Mucosa of descending colon (tissue), 3 donors: ENCODE data around the gene CENPO. TPM values are rescaled to one million over a fixed set of nuclear protein-coding genes. Genes with fewer than 3 reads are reported as not detected.

Source experiments
- ATAC-seq: fragments of 200-7000 bp; cut with Tn5 transposase; one replicate; pipeline ENCODE4 v1.9.1; 2020; ENCODE audit warnings: mild to moderate bottlenecking, moderate library complexity
- DNase-seq, 3 donors: peaks; one replicate each; pipeline ENCODE4 v3.0.0-alpha.2; 2020
- H3K36me3 ChIP-seq: fragments of 200-600 bp; one replicate; pipeline ENCODE4 v1.8.0; 2021; ENCODE audit warnings: low read depth, mild to moderate bottlenecking
- H3K4me1 ChIP-seq: fragments of 200-600 bp; one replicate; pipeline ENCODE4 v1.8.0; 2021; ENCODE audit warnings: low read depth, mild to moderate bottlenecking
- H3K4me3 ChIP-seq: fragments of 200-600 bp; one replicate; pipeline ENCODE4 v1.8.0; 2021; ENCODE audit warnings: mild to moderate bottlenecking
- H3K9me3 ChIP-seq: fragments of 200-600 bp; one replicate; pipeline ENCODE4 v1.8.0; 2021; ENCODE audit warnings: mild to moderate bottlenecking
- intact Hi-C, 2 donors: fragments of 100-400 bp; cut with DNase I in 1 of 2; cut with micrococcal nuclease in 1 of 2; formaldehyde crosslinking; loops; one replicate each; pipeline versions ENCODE4 v1.11.0 to v1.11.1; 2022; cut with DNase I, micrococcal nuclease
- total RNA-seq, 3 donors: library from RNA; stranded (reverse); fragmentation: NEBNext Ultra II Directional in 2 of 3; extraction: Animal tissue kit (Norgen Biotek cat#: 25700) in 2 of 3; gene quantifications; one replicate each; pipeline versions ENCODE4 v1.2.1 to v1.2.4, GENCODE V29; 2021 to 2023
- TF ChIP-seq, protein P1 (sequence below): fragments of 200-600 bp; IDR thresholded peaks from one replicate; pipeline ENCODE4 v1.8.0; 2022; ENCODE audit warnings: antibody characterized with exemption, mild to moderate bottlenecking
- donor health status: DM: no; HTN: no; CAD: no; lungs with moderate emphysema.
- donor health status: DM: no; HTN: no; CAD: no.
- donor health status: DM: no; HTN: yes; CAD: no.

CENPO gene
- total RNA-seq, 3 donors from 2014 or later, result 6.0 to 15.7 (median 13.4) TPM

DNA sequence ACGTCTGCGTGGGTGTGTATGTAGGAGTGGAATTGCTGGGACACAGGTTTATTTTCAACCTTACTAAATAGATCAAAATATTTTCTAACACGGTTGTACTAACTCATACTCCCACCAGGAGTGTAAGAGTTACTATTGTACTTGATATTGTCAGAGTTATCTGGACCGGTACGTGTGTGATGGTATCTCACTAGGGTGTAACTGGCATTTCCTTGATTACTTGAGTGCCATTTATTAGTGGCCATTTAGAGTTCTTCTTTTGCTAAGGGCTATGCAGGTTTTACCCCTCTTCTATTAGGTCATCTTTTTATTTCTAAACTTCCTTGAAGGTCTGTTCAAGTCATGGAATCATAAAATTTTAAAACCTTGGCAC is 33.5 kb downstream of the CENPO start:
- TF ChIP-seq, protein P1, sequence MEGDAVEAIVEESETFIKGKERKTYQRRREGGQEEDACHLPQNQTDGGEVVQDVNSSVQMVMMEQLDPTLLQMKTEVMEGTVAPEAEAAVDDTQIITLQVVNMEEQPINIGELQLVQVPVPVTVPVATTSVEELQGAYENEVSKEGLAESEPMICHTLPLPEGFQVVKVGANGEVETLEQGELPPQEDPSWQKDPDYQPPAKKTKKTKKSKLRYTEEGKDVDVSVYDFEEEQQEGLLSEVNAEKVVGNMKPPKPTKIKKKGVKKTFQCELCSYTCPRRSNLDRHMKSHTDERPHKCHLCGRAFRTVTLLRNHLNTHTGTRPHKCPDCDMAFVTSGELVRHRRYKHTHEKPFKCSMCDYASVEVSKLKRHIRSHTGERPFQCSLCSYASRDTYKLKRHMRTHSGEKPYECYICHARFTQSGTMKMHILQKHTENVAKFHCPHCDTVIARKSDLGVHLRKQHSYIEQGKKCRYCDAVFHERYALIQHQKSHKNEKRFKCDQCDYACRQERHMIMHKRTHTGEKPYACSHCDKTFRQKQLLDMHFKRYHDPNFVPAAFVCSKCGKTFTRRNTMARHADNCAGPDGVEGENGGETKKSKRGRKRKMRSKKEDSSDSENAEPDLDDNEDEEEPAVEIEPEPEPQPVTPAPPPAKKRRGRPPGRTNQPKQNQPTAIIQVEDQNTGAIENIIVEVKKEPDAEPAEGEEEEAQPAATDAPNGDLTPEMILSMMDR, result no peak
- no peaks in the 10 kb centered on the region for H3K4me1 ChIP-seq
- no peaks in the 10 kb centered on the region for H3K9me3 ChIP-seq
- DNase-seq, result no peak
- H3K4me3 ChIP-seq, result no peak overlapping the region
- intact Hi-C loops, result loop anchor here (5.0 kb wide), 2 partner anchors 404 to 419 kb away; no protein-coding TSS in a partner anchor
- ATAC-seq, result no peak
- no peaks in the 10 kb centered on the region for H3K36me3 ChIP-seq

DNA sequence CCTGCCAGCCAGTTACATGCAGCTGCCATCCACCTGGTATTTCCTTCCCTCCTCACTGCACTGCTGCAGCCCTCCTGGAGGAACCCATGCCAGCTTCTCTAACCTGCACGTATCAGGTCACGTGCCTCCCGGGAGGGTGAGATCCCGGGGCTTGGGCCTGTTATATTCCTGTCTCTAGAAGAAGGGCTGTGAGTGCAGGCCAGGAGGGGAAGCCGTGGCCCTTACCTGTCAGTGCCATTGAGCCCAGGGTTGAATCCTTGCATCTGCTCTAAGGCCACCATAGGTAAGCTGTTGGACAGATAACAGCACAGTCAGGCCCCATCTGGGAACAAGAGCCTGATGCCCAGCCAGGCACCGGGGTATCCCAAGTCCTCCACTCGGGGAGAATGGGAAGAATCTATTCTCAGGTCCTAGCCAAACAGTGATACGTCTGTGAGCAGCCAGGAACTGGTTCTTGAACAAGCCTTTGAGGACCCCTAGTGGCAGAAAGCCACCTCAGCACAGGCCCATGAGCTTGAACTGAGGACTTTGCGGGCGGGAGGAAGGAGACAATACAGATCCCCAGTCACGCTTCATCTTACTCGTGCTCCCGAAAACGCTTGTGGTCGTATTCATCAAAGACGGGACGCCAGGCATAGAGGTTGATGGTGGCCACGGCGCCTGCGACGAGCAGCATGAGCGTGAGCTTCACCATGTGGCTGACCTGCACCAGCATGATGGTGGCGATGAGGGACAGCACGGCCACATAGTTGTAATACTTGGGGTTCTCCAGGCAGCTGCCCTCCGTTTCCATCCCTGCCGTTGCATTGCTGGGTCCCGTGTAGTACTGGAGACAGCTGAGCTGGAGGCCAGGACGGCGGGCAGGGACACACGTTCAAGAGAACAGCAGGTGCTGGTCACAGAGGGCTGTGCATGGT is 34.4 kb downstream of the CENPO start:
- Histone ChIP-seq H3K4me3 (no peak overlapping the region), H3K9me3 (no peaks in the 10 kb centered on the region), H3K4me1 (no peaks in the 10 kb centered on the region), H3K36me3 (no peaks in the 10 kb centered on the region)
- ATAC-seq (peak; percentile 91), DNase-seq (peak in 2 of 3 donors; percentile 81 to 91)
- TF ChIP-seq, protein P1, result peak; percentile 73
- intact Hi-C loops, result loop anchor here (5.0 kb wide), 2 partner anchors 405 to 420 kb away; no protein-coding TSS in a partner anchor

- Histone ChIP-seq H3K4me3 (no peak overlapping the region), H3K9me3 (no peaks in the 10 kb centered on the region), H3K4me1 (no peaks in the 10 kb centered on the region), H3K36me3 (no peaks in the 10 kb centered on the region)
- ATAC-seq, result no peak
- intact Hi-C loops, result loop anchor here (5.0 kb wide), 2 partner anchors 406 to 421 kb away; no protein-coding TSS in a partner anchor
- TF ChIP-seq, protein P1, result no peak
- no peak for DNase-seq
Measured at GRCh38 chr2:24828238-24828996, 35.2 kb downstream of the CENPO start.

DNA sequence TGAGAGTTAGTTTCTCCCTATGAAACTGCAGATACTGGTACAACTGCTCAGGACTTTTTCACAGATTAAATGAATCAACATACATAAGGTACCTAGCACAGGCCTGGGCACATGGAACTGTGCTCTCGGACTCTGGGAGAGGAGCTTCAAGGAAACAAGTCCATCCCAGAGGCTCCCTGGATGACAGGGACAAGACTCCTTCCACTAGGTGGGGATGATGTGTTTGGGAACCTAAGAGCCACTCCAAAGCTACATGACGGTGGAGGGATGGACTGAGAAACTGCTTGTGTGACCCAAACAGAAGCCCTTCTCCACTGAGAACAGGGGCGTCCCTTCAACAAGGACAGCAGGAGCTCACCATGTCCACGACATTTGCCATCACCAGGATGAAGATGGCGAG is 37.1 kb downstream of the CENPO start:
- H3K9me3 ChIP-seq, result no peaks in the 10 kb centered on the region

GRCh38 chr2:24830786-24831185 is 37.6 kb downstream of the CENPO start:
- no peak for ATAC-seq
- TF ChIP-seq, protein P1, result no peak
- no peak for DNase-seq
- H3K4me3 ChIP-seq, result no peak overlapping the region
- no peaks in the 10 kb centered on the region for H3K9me3 ChIP-seq
- H3K36me3 ChIP-seq, result no peaks in the 10 kb centered on the region
- intact Hi-C loops, result no loop called here
- H3K4me1 ChIP-seq, result no peaks in the 10 kb centered on the region

More for the DNA sequence above, 37.1 kb downstream of the CENPO start:
- ATAC-seq (no peak), DNase-seq (no peak)
- Histone ChIP-seq H3K36me3 (no peaks in the 10 kb centered on the region), H3K4me3 (no peak overlapping the region), H3K4me1 (no peaks in the 10 kb centered on the region)
- TF ChIP-seq, protein P1, result no peak
- intact Hi-C loops, result no loop called here
